ENCODE results near the gene CELF1. TPM values are rescaled to one million over a fixed set of nuclear protein-coding genes. Genes with fewer than 3 reads are reported as not detected.

Gene CELF1
- polyA plus RNA-seq, 1 donor from 2014 or later, result 209 TPM

DNA sequence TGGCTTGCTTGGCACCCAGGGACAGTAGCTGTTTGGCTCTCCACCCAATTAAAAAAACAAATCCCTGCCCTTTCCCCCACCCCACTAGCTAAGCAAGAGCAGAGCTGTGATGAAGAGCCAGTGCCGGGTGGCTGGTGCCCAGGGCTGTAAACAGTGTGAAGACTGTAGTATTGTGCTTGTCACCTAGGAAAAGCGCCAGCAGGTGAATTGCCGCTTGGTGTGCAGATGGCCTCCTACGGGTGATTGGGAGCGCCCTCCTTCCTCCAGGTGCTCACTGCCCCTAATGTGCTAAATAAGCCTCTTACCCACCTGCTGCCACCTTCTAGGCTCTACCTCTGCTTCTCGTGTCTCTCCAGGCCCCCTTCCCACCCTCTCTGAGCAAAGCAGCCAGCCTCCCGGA, 85.6 kb downstream of the CELF1 start:
- TF ChIP-seq REST (IDR thresholded peaks at IDR 0.05; ENCODE audit: borderline replicate concordance) (no peak), SMC3 (conservative IDR thresholded peaks at IDR 0.05; ENCODE audit: poor library complexity) (no peak), TAF1 (IDR thresholded peaks at IDR 0.05; ENCODE audit: low read depth) (no peak), EP300 (conservative IDR thresholded peaks at IDR 0.05; ENCODE audit: poor library complexity, severe bottlenecking) (no peak), RAD21 (conservative IDR thresholded peaks at IDR 0.05) (no peak), EZH2 (IDR thresholded peaks at IDR 0.05; ENCODE audit: borderline replicate concordance, insufficient read depth, low read length, poor library complexity, severe bottlenecking) (no peak), MXI1 (conservative IDR thresholded peaks at IDR 0.05; ENCODE audit: poor library complexity, severe bottlenecking) (no peak), POLR2AphosphoS5 (IDR thresholded peaks at IDR 0.05) (no peak)
- TF ChIP-seq, protein P1, sequence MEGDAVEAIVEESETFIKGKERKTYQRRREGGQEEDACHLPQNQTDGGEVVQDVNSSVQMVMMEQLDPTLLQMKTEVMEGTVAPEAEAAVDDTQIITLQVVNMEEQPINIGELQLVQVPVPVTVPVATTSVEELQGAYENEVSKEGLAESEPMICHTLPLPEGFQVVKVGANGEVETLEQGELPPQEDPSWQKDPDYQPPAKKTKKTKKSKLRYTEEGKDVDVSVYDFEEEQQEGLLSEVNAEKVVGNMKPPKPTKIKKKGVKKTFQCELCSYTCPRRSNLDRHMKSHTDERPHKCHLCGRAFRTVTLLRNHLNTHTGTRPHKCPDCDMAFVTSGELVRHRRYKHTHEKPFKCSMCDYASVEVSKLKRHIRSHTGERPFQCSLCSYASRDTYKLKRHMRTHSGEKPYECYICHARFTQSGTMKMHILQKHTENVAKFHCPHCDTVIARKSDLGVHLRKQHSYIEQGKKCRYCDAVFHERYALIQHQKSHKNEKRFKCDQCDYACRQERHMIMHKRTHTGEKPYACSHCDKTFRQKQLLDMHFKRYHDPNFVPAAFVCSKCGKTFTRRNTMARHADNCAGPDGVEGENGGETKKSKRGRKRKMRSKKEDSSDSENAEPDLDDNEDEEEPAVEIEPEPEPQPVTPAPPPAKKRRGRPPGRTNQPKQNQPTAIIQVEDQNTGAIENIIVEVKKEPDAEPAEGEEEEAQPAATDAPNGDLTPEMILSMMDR (IDR thresholded peaks at IDR 0.05; ENCODE audit: poor library complexity, severe bottlenecking), result no peak
- no peak overlapping the region for H3K9ac ChIP-seq (ENCODE audit: low read length)
- H3F3A ChIP-seq (ENCODE audit: insufficient read depth, low read length, poor library complexity, severe bottlenecking), result no peaks in the 10 kb centered on the region
- no peak overlapping the region for H3K4me3 ChIP-seq (ENCODE audit: low read length)
- H3K27me3 ChIP-seq (ENCODE audit: insufficient read depth, low read depth, low read length), result no peaks in the 10 kb centered on the region
- no peaks in the 10 kb centered on the region for H3K9me3 ChIP-seq (ENCODE audit: low read length)
- no peak overlapping the region for H3K4me2 ChIP-seq (ENCODE audit: low read length)
- no peak overlapping the region for H2AFZ ChIP-seq (ENCODE audit: low read depth, low read length)
- peaks cover 3% of the 10 kb centered on the region for H3K79me2 ChIP-seq (replicated peaks; ENCODE audit: insufficient read depth, low read length)
- no peak overlapping the region for H3K27ac ChIP-seq (ENCODE audit: low read length)
- peaks cover 19% of the 10 kb centered on the region for H3K36me3 ChIP-seq (ENCODE audit: insufficient read depth, low read length)
- H4K20me1 ChIP-seq (ENCODE audit: insufficient read depth), result no peaks in the 10 kb centered on the region
- no peaks in the 10 kb centered on the region for H3K9me2 ChIP-seq (ENCODE audit: insufficient read depth, low read length)

- Histone ChIP-seq H3K27ac (ENCODE audit: low read length) (no peak overlapping the region), H3K36me3 (ENCODE audit: insufficient read depth, low read length) (peaks cover 17% of the 10 kb centered on the region), H3K79me2 (replicated peaks; ENCODE audit: insufficient read depth, low read length) (peaks cover 3% of the 10 kb centered on the region), H3K9ac (ENCODE audit: low read length) (no peak overlapping the region), H3K27me3 (ENCODE audit: insufficient read depth, low read depth, low read length) (no peaks in the 10 kb centered on the region), H3F3A (ENCODE audit: insufficient read depth, low read length, poor library complexity, severe bottlenecking) (no peaks in the 10 kb centered on the region), H3K4me3 (ENCODE audit: low read length) (no peak overlapping the region), H3K9me2 (ENCODE audit: insufficient read depth, low read length) (no peaks in the 10 kb centered on the region), H2AFZ (ENCODE audit: low read depth, low read length) (no peak overlapping the region), H3K9me3 (ENCODE audit: low read length) (no peaks in the 10 kb centered on the region), H3K4me2 (ENCODE audit: low read length) (no peak overlapping the region), H4K20me1 (ENCODE audit: insufficient read depth) (no peaks in the 10 kb centered on the region)
- TF ChIP-seq SMC3 (conservative IDR thresholded peaks at IDR 0.05; ENCODE audit: poor library complexity) (no peak), EZH2 (IDR thresholded peaks at IDR 0.05; ENCODE audit: borderline replicate concordance, insufficient read depth, low read length, poor library complexity, severe bottlenecking) (no peak), POLR2AphosphoS5 (IDR thresholded peaks at IDR 0.05) (no peak), EP300 (conservative IDR thresholded peaks at IDR 0.05; ENCODE audit: poor library complexity, severe bottlenecking) (no peak), RAD21 (conservative IDR thresholded peaks at IDR 0.05) (no peak), MXI1 (conservative IDR thresholded peaks at IDR 0.05; ENCODE audit: poor library complexity, severe bottlenecking) (no peak), TAF1 (IDR thresholded peaks at IDR 0.05; ENCODE audit: low read depth) (no peak)
Observed at GRCh38 chr11:47466701-47467250, 86.2 kb downstream of the CELF1 start.

All from neural cell (in vitro differentiated cells).